GM10266 (cell line): ENCODE measurements around the gene ZNF655.

Experiments used
- DNase-seq: peaks from one replicate; pipeline ENCODE4 v3.0.0; 2012; ENCODE audit errors: extremely low spot score
- CTCF ChIP-seq: IDR thresholded peaks from 2 replicates; pipeline ENCODE4 v1.5.1; 2012; ENCODE audit warnings: mild to moderate bottlenecking, low read depth; ENCODE audit not compliant: control insufficient read depth, insufficient read depth; ENCODE audit errors: missing control alignments

The ZNF655 gene

GRCh38 chr7:99596408-99596955, 38.0 kb downstream of the ZNF655 start:
- no peak for DNase-seq
- TF ChIP-seq CTCF, result no peak

DNA sequence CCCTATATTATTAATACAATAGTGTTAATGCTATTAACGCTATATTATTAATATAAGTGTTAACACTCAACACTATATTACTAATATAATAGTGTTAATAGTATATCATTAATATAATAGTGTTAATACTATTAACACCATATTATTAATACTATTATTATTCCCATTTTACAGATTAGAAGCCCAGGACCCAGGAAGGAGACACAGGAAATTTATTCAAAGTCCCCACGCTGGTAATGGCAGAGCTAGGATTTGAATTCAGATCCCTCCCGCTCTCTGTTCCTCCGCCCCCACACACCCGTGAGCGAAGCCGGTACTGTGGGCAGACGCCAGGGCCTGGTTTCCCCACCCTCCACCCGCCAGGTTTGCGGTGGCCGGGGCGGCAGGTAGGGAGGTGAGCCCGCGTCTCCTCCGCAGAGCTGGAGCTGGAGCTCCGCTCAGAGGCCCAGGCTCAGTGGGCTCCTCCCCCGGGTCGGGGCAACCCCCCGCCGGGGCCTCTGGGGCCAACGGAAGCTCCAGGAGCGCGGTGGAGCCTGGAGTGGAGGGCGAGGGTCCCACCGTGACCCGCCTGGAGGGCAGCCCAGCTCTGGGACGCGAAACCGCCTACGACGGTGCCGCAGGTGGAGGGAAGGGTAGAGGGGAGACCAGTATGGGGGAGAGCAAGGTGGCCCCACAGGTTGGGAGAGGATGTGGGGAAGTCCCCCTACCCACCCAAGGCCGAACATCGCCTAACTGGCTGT, 39.5 kb downstream of the ZNF655 start, which contains the start of gene TMEM225B:
Gene TMEM225B (plus strand): TSS at position 506 of the 740 bp plus-strand sequence. CDS start 6,122 bp downstream, outside the sequence.
- DNase-seq, result no peak
- no peak for TF ChIP-seq CTCF

DNA sequence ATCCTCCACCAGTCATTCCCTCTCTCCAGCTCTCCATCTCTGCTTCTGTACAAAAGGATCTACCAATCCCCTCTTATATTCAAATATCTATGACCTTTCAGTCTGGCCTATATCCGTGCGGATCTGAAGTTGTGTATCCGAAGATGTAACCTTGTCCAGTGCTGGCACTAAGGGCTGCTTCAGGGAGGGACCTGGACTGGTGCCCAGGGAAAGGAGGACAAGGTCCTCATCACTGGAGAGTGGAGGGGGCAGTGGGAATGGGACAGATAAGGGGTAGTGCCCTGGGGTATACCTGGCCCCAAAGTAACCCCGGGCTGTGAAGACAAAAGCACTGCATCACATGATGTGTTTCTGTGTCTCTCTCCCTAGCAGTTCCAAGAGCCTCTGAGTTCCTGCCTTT, 41.4 kb downstream of the ZNF655 start:
- DNase-seq, result no peak
- TF ChIP-seq CTCF, result no peak

GRCh38 chr7:99601656-99602310, 43.3 kb downstream of the ZNF655 start:
- no peak for TF ChIP-seq CTCF
- no peak for DNase-seq

GRCh38 chr7:99605527-99605926, 47.1 kb downstream of the ZNF655 start:
- TF ChIP-seq CTCF, result no peak
- DNase-seq, result no peak

DNA sequence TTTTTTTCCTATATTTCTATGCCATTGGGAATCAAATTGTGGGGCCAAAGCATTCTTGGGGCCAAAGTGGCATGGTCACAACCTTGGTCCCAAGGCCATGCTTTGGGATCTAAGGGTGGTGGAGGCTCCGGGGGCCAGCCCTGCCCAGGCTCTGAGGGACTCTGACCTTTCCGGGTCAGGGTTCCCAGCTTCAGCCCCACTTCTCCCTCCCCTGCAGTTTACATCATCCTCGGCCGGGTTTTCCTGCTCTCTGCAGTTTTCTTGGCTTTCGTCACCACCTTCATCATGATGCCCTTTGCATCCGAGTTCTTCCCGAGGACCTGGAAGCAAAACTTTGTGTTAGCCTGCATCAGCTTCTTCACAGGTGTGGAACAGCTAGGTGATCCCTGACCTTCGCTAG, 48.1 kb downstream of the ZNF655 start:
- no peak for DNase-seq
- TF ChIP-seq CTCF, result no peak

- TF ChIP-seq CTCF, result no peak
- DNase-seq, result no peak
Observed at GRCh38 chr7:99607548-99607947, 49.1 kb downstream of the ZNF655 start.
